MM.1S (cell line): ENCODE measurements around the gene NUDT6.

Experiments
- DNase-seq: peaks from one replicate; pipeline ENCODE4 v3.0.0-alpha.2; 2015
- H2AFZ ChIP-seq: fragments of 300-600 bp; sonication (generic); 2 replicates; pipeline ENCODE4 v1.6.0; 2016; ENCODE audit warnings: antibody characterized with exemption, low read length
- H3F3A ChIP-seq: fragments of 300-600 bp; sonication (generic); 2 replicates; pipeline ENCODE4 v1.6.1; 2016; ENCODE audit warnings: mild to moderate bottlenecking, antibody characterized with exemption, low read length, moderate library complexity, mixed read lengths; ENCODE audit not compliant: insufficient read depth
- H3K27ac ChIP-seq: fragments of 300-600 bp; sonication (generic); 2 replicates; pipeline ENCODE4 v1.5.1; 2016; ENCODE audit warnings: mild to moderate bottlenecking, low read length
- H3K27me3 ChIP-seq: fragments of 300-600 bp; sonication (generic); replicated peaks from 2 replicates; pipeline ENCODE4 v1.6.0; 2016; ENCODE audit warnings: low read length; ENCODE audit not compliant: insufficient read depth
- H3K36me3 ChIP-seq: fragments of 300-600 bp; sonication (generic); replicated peaks from 2 replicates; pipeline ENCODE4 v1.6.1; 2016; ENCODE audit warnings: mild to moderate bottlenecking, low read length, mixed read lengths; ENCODE audit not compliant: insufficient read depth
- H3K4me1 ChIP-seq: fragments of 300-600 bp; sonication (generic); 2 replicates; pipeline ENCODE4 v1.6.1; 2016; ENCODE audit warnings: low read length, mixed read lengths
- H3K4me2 ChIP-seq: fragments of 300-600 bp; sonication (generic); 2 replicates; pipeline ENCODE4 v1.6.0; 2016; ENCODE audit warnings: low read depth, low read length
- H3K4me3 ChIP-seq: fragments of 300-600 bp; sonication (generic); 2 replicates; pipeline ENCODE4 v1.5.1; 2016; ENCODE audit warnings: low read length, mixed read lengths
- H3K79me2 ChIP-seq: fragments of 300-600 bp; sonication (generic); 2 replicates; pipeline ENCODE4 v1.6.1; 2016; ENCODE audit warnings: mixed run types, low read length, mixed read lengths
- H3K9ac ChIP-seq: fragments of 300-600 bp; sonication (generic); 2 replicates; pipeline ENCODE4 v1.6.1; 2016; ENCODE audit warnings: low read length, mixed read lengths
- H3K9me2 ChIP-seq: fragments of 300-600 bp; sonication (generic); replicated peaks from 2 replicates; pipeline ENCODE4 v1.6.1; 2016; ENCODE audit warnings: mild to moderate bottlenecking, low read length, mixed read lengths; ENCODE audit not compliant: insufficient read depth
- H3K9me3 ChIP-seq: fragments of 300-600 bp; sonication (generic); replicated peaks from 2 replicates; pipeline ENCODE4 v1.6.1; 2016; ENCODE audit warnings: mild to moderate bottlenecking, low read length, mixed read lengths; ENCODE audit not compliant: insufficient read depth
- H4K20me1 ChIP-seq: fragments of 300-600 bp; sonication (generic); 2 replicates; pipeline ENCODE4 v1.6.1; 2016; ENCODE audit warnings: mild to moderate bottlenecking, low read length, moderate library complexity, mixed read lengths; ENCODE audit not compliant: insufficient read depth
- CTCF ChIP-seq: fragments of 300-600 bp; sonication (generic); IDR thresholded peaks from 2 replicates; pipeline ENCODE4 v1.5.1; 2016; ENCODE audit warnings: antibody characterized with exemption, low read length, mixed read lengths
- EZH2 ChIP-seq: fragments of 300-600 bp; sonication (generic); optimal IDR thresholded peaks from 2 replicates; pipeline ENCODE3; 2017; ENCODE audit warnings: low read depth, mild to moderate bottlenecking, antibody characterized with exemption, low read length, mixed read lengths
- EZH2phosphoT487 ChIP-seq: fragments of 300-600 bp; sonication (generic); IDR thresholded peaks from 2 replicates; pipeline ENCODE4 v1.6.1; 2018; ENCODE audit warnings: antibody characterized with exemption, low read length

Gene NUDT6

DNA sequence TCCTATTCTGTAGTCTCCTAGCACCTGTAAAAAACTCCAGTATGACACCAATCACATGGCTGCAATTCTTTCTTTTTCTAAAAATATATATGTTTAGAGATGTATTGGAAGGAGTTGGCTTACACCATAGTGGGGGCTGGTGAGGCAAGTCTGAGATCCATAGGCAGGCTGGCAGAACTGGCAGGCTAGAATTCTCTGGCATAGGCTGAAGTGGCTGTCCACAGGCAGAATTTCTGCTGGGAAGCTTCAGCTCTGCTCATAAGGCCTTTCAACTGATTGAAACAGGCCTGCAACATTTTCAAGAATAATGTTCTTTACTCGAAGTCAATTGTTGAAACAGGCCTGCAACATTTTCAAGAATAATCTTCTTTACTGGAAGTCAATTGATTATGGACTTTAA is 58.8 kb downstream of the NUDT6 start:
- H3K4me1 ChIP-seq, result no peaks in the 10 kb centered on the region
- H3K9me3 ChIP-seq, result no peaks in the 10 kb centered on the region
- H3F3A ChIP-seq, result no peaks in the 10 kb centered on the region
- H2AFZ ChIP-seq, result no peak overlapping the region
- H4K20me1 ChIP-seq, result no peaks in the 10 kb centered on the region
- no peaks in the 10 kb centered on the region for H3K9me2 ChIP-seq
- H3K36me3 ChIP-seq, result no peaks in the 10 kb centered on the region
- no peaks in the 10 kb centered on the region for H3K79me2 ChIP-seq
- TF ChIP-seq EZH2 (no peak), CTCF (no peak), EZH2phosphoT487 (no peak)
- H3K27me3 ChIP-seq, result no peaks in the 10 kb centered on the region
- no peak overlapping the region for H3K4me3 ChIP-seq
- H3K4me2 ChIP-seq, result no peak overlapping the region
- DNase-seq, result no peak
- H3K27ac ChIP-seq, result no peak overlapping the region
- no peak overlapping the region for H3K9ac ChIP-seq

DNA sequence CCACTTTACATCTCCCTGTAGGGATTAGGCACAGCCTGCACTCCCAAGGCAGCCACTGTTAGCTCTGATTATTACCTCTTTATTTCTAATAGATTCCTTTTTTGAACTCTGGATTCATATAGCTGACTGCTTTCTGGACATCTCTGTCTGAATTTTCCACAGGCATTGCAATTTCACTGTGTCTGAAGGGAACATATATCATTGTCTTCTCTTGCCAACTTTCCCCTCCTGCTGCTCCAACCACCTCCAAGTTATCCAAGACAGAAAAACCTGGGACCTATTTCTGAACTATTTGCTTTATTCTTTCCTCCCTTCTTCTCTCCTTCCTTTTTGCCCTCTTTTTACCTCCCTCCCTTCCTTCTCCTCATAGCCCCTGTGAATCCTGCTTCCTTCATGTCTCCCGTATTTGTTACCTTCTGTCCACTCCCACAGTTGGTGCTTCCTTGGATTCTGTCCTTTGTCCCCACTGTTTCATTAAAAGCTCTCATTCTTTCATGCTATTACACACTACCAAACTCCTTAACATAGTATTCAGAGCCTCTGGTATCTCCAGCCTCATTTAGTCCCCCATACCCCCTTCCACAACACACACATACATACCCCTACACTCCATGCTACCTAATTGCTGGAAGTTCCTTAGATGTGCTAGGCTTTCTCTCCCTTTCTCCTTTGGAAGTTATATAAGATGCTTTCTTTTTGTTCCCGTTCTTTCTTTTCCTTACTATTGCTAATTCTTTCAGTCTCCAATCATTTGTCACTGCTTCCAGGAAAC is 61.0 kb downstream of the NUDT6 start:
- Histone ChIP-seq H3K9me3 (no peaks in the 10 kb centered on the region), H2AFZ (no peak overlapping the region), H3K4me3 (no peak overlapping the region), H3K9me2 (no peaks in the 10 kb centered on the region), H3K27ac (no peak overlapping the region), H3K4me1 (no peaks in the 10 kb centered on the region), H3K27me3 (no peaks in the 10 kb centered on the region), H3K9ac (no peak overlapping the region), H3K4me2 (no peak overlapping the region), H3F3A (no peaks in the 10 kb centered on the region), H3K36me3 (no peaks in the 10 kb centered on the region), H4K20me1 (no peaks in the 10 kb centered on the region), H3K79me2 (no peaks in the 10 kb centered on the region)
- DNase-seq, result no peak
- TF ChIP-seq EZH2 (no peak), CTCF (no peak), EZH2phosphoT487 (no peak)

DNA sequence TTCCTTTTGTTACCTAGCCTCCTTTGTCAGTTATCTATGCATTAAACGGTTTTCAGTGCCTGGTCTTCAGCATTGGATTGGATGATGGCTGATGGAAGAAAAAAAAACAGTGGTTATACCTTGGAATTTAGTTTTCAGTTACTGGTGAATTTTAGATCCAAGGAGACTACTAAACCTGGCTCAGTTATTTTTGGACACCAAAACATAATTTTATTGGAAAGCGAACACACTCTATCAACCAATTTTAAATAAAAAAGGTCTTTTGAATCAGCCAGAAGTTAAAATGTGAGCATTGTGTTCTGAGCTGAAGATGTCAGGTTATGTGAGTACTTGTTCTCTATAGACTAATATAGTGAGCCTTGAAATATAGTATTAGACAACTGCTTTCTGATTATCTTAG is 63.7 kb downstream of the NUDT6 start:
- TF ChIP-seq EZH2, result no peak
- TF ChIP-seq CTCF, result no peak
- no peak for TF ChIP-seq EZH2phosphoT487
- no peak overlapping the region for H2AFZ ChIP-seq
- H3K27me3 ChIP-seq, result no peaks in the 10 kb centered on the region
- H3K79me2 ChIP-seq, result no peaks in the 10 kb centered on the region
- no peaks in the 10 kb centered on the region for H4K20me1 ChIP-seq
- no peak overlapping the region for H3K9ac ChIP-seq
- no peak overlapping the region for H3K4me2 ChIP-seq
- H3K4me3 ChIP-seq, result no peak overlapping the region
- H3K36me3 ChIP-seq, result no peaks in the 10 kb centered on the region
- no peaks in the 10 kb centered on the region for H3F3A ChIP-seq
- no peaks in the 10 kb centered on the region for H3K9me2 ChIP-seq
- H3K4me1 ChIP-seq, result no peaks in the 10 kb centered on the region
- no peak overlapping the region for H3K27ac ChIP-seq
- no peak for DNase-seq
- no peaks in the 10 kb centered on the region for H3K9me3 ChIP-seq
